Nephron progenitor cell (in vitro differentiated cells): ENCODE measurements around the gene KRTAP5-2.
"Not testable (repeated sequence)": the region's sequence is repeated elsewhere in the genome, so short reads cannot be mapped to it uniquely, and the experiment has no call there.

Source experiments
- DNase-seq: peaks from one replicate; pipeline ENCODE4 v3.0.0; 2021
- H3K27ac Mint-ChIP-seq: 2 replicates; pipeline ENCODE4 v1.8.0; 2021; ENCODE audit warnings: mild to moderate bottlenecking, moderate library complexity, mixed read lengths
- H3K27me3 Mint-ChIP-seq: 2 replicates; pipeline ENCODE4 v1.8.0; 2021; ENCODE audit warnings: mild to moderate bottlenecking, low read depth, mixed read lengths; ENCODE audit not compliant: poor library complexity
- H3K36me3 Mint-ChIP-seq: 2 replicates; pipeline ENCODE4 v1.8.0; 2021; ENCODE audit warnings: low read depth, mixed read lengths
- H3K4me1 Mint-ChIP-seq: 2 replicates; pipeline ENCODE4 v1.8.0; 2021; ENCODE audit warnings: mixed read lengths
- H3K4me3 Mint-ChIP-seq: 2 replicates; pipeline ENCODE4 v1.8.0; 2021; ENCODE audit warnings: mild to moderate bottlenecking, moderate library complexity, mixed read lengths
- H3K9me3 Mint-ChIP-seq: 2 replicates; pipeline ENCODE4 v1.8.0; 2021; ENCODE audit warnings: mild to moderate bottlenecking, moderate library complexity, mixed read lengths
- TF ChIP-seq, protein P1 (sequence below): fragments of 200-600 bp; sonication (generic); IDR thresholded peaks from 2 replicates; pipeline ENCODE4 v1.5.0; 2021; ENCODE audit warnings: antibody characterized with exemption

KRTAP5-2 gene, protein sequence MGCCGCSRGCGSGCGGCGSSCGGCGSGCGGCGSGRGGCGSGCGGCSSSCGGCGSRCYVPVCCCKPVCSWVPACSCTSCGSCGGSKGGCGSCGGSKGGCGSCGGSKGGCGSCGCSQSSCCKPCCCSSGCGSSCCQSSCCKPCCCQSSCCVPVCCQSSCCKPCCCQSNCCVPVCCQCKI

DNA sequence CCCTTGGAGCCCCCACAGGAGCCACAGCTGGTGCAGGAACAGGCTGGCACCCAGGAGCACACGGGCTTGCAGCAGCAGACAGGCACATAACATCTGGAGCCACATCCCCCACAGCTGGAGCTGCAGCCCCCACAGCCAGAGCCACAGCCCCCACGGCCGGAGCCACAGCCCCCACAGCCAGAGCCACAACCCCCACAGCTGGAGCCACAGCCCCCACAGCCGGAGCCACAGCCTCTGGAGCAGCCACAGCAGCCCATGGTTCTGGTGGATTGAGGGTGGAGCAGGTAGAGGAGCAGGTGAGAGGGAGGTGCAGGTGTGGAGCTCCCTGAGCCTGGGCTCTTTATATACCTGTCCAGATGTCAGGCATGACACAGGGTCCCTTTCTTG is at the start of gene KRTAP5-2:
TSS of gene KRTAP5-2 (minus strand) at position 301 of the 387 bp plus-strand sequence. CDS start at position 257, 44 bp downstream.
- Mint-ChIP-seq H3K4me1 (peaks cover 15% of the 10 kb centered on the region), H3K9me3 (peaks cover 23% of the 10 kb centered on the region)
- no peak for DNase-seq

GRCh38 chr11:1646540-1646939 is 48.4 kb upstream of the KRTAP5-2 start:
- not testable (repeated sequence) for H3K36me3 Mint-ChIP-seq, DNase-seq

More for the DNA sequence above, at the start of gene KRTAP5-2:
- Mint-ChIP-seq H3K4me3 (no peak within 1 kb of the TSS), H3K27me3 (peaks cover 93% of the 10 kb centered on the region), H3K27ac (no peak within 1 kb of the TSS), H3K36me3 (no peaks in the 10 kb centered on the region)
- TF ChIP-seq, protein P1, sequence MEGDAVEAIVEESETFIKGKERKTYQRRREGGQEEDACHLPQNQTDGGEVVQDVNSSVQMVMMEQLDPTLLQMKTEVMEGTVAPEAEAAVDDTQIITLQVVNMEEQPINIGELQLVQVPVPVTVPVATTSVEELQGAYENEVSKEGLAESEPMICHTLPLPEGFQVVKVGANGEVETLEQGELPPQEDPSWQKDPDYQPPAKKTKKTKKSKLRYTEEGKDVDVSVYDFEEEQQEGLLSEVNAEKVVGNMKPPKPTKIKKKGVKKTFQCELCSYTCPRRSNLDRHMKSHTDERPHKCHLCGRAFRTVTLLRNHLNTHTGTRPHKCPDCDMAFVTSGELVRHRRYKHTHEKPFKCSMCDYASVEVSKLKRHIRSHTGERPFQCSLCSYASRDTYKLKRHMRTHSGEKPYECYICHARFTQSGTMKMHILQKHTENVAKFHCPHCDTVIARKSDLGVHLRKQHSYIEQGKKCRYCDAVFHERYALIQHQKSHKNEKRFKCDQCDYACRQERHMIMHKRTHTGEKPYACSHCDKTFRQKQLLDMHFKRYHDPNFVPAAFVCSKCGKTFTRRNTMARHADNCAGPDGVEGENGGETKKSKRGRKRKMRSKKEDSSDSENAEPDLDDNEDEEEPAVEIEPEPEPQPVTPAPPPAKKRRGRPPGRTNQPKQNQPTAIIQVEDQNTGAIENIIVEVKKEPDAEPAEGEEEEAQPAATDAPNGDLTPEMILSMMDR = no peak

GRCh38 chr11:1645357-1645821 is 47.3 kb upstream of the KRTAP5-2 start:
- DNase-seq = no peak
- H3K27me3 Mint-ChIP-seq = peaks cover 25% of the 10 kb centered on the region
- H3K9me3 Mint-ChIP-seq = no peaks in the 10 kb centered on the region
- H3K4me1 Mint-ChIP-seq = peaks cover 8% of the 10 kb centered on the region
- TF ChIP-seq, protein P1 = no peak
- H3K36me3 Mint-ChIP-seq = no peaks in the 10 kb centered on the region
- no peak overlapping the region for H3K27ac Mint-ChIP-seq
- no peak overlapping the region for H3K4me3 Mint-ChIP-seq

More at GRCh38 chr11:1646540-1646939, 48.4 kb upstream of the KRTAP5-2 start:
- H3K27me3 Mint-ChIP-seq = peaks cover 26% of the 10 kb centered on the region
- H3K9me3 Mint-ChIP-seq, H3K4me3 Mint-ChIP-seq, H3K4me1 Mint-ChIP-seq, H3K27ac Mint-ChIP-seq: not testable (repeated sequence)

GRCh38 chr11:1644601-1645356 is 46.7 kb upstream of the KRTAP5-2 start:
- no peak for DNase-seq
- Mint-ChIP-seq H3K4me3 (no peak overlapping the region), H3K36me3 (no peaks in the 10 kb centered on the region), H3K4me1 (peaks cover 12% of the 10 kb centered on the region), H3K27ac (no peak overlapping the region), H3K27me3 (peaks cover 22% of the 10 kb centered on the region), H3K9me3 (no peaks in the 10 kb centered on the region)
- TF ChIP-seq, protein P1 = no peak

- no peak for DNase-seq
- Mint-ChIP-seq H3K9me3 (no peaks in the 10 kb centered on the region), H3K27ac (no peak overlapping the region), H3K4me1 (peaks cover 23% of the 10 kb centered on the region), H3K27me3 (peaks cover 21% of the 10 kb centered on the region), H3K4me3 (no peak overlapping the region), H3K36me3 (no peaks in the 10 kb centered on the region)
- TF ChIP-seq, protein P1 = no peak
These were observed 45.1 kb upstream of the KRTAP5-2 start for GRCh38 chr11:1643146-1643690.

DNA sequence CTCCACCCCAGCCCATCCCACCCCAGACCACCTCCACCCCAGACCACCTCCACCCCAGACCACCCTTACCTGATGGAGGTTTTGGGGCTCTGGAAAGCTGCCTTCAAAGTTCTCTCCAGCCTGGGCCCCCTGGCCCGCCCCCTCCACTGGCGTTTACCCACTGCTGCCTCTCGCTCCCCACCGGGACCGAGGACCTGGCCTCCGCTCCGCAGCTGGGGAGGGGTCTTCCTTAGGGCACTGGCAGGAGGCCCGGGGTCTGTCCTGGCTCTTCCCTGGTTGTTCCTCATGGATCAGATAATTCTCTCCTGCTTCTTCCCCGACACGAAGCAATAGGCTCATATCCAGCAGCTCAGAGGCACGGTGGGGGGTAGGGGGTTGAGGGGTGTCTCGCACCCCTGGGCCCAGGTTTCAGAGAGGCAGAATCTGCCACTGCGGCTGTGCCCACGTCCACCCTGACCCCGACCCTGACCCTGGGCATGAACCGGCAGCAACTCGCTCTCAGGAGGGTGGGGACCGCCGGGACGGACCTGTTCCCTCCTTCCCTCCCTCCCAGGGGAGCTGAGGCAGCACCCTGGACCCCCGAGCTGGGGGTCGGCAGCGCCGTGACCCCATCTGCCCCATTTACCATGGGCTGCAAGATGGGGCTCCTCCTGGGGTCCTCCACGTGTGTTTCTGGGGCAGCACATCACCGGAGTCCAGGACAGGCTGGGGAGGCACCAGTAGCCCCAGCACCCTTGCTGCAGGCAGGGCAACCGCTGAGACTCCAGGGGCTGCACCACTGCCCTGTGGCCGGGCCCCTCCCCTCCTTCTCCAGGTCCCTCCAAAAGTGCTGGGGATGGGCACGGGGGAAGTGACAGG is 44.4 kb upstream of the KRTAP5-2 start:
- Mint-ChIP-seq H3K4me1 (peaks cover 23% of the 10 kb centered on the region), H3K4me3 (no peak overlapping the region), H3K27ac (no peak overlapping the region), H3K36me3 (no peaks in the 10 kb centered on the region), H3K9me3 (no peaks in the 10 kb centered on the region), H3K27me3 (peaks cover 23% of the 10 kb centered on the region)
- TF ChIP-seq, protein P1 = no peak
- no peak for DNase-seq
